HepG2 (cell line): ENCODE data around the gene TWF1. TPM values are rescaled to one million over a fixed set of nuclear protein-coding genes. Genes with fewer than 3 reads are reported as not detected.

Source experiments
- ARID2 ChIP-seq: sonication (generic); formaldehyde crosslinking; IDR thresholded peaks from 2 replicates; pipeline ENCODE4 v1.8.1; 2022; ENCODE audit warnings: mild to moderate bottlenecking, missing genetic modification reagents, borderline replicate concordance
- ATF5 ChIP-seq: sonication (generic); formaldehyde crosslinking; IDR thresholded peaks from 2 replicates; pipeline ENCODE4 v1.4.0; 2020; ENCODE audit warnings: mild to moderate bottlenecking, low read depth, missing genetic modification reagents
- CENPBD1 ChIP-seq: sonication (generic); formaldehyde crosslinking; IDR thresholded peaks from 2 replicates; pipeline ENCODE4 v1.8.0; 2022; ENCODE audit warnings: missing genetic modification reagents, low read depth, mild to moderate bottlenecking, borderline replicate concordance
- FOXP1 ChIP-seq, 2 experiments: fragments of 450-650 bp in 1 of 2; IDR thresholded peaks; 2 replicates each; pipeline ENCODE4 v1.6.1; 2017 to 2018; ENCODE audit warnings: antibody characterized with exemption in 1 of 2
- GABPB1 ChIP-seq: IDR thresholded peaks from 2 replicates; pipeline ENCODE4 v1.6.1; 2016; ENCODE audit warnings: mild to moderate bottlenecking, missing genetic modification reagents, moderate library complexity, missing compliant biosample characterization
- HOXA7 ChIP-seq: sonication (generic); formaldehyde crosslinking; IDR thresholded peaks from 2 replicates; pipeline ENCODE4 v1.8.1; 2022; ENCODE audit warnings: mild to moderate bottlenecking, missing genetic modification reagents, moderate library complexity
- RFX5 ChIP-seq: IDR thresholded peaks from 2 replicates; pipeline ENCODE4 v1.6.1; 2011; ENCODE audit warnings: low read depth, low read length, improper control_type of control experiment
- SYNCRIP ChIP-seq: fragments of 200-400 bp; formaldehyde crosslinking; IDR thresholded peaks from 2 replicates; pipeline ENCODE4 v1.6.1; 2018; ENCODE audit warnings: mild to moderate bottlenecking, low read depth, low read length; ENCODE audit not compliant: insufficient read depth
- TIGD3 ChIP-seq: sonication (generic); formaldehyde crosslinking; IDR thresholded peaks from 2 replicates; pipeline ENCODE4 v1.5.1; 2020; ENCODE audit warnings: mild to moderate bottlenecking, missing genetic modification reagents, borderline replicate concordance
- ZBTB39 ChIP-seq: sonication (generic); formaldehyde crosslinking; IDR thresholded peaks from 2 replicates; pipeline ENCODE4 v1.5.0; 2020; ENCODE audit warnings: missing genetic modification reagents
- ZNF430 ChIP-seq: sonication (generic); formaldehyde crosslinking; IDR thresholded peaks from 2 replicates; pipeline ENCODE4 v1.9.0; 2021; ENCODE audit warnings: mild to moderate bottlenecking, missing genetic modification reagents
- ZNF646 ChIP-seq: sonication (generic); formaldehyde crosslinking; IDR thresholded peaks from 2 replicates; pipeline ENCODE4 v1.9.0; 2021; ENCODE audit warnings: mild to moderate bottlenecking, missing genetic modification reagents
- polyA plus RNA-seq, 8 experiments: library from polyadenylated mRNA; depleted of rRNA in 3 of 8; stranded (reverse) in 7 of 8; unstranded in 1 of 8; fragments of >200 nt; fragmentation: Illumina TruSeq in 4 of 8; extraction: Trizol in 4 of 8; gene quantifications; 2 replicates each; pipeline versions ENCODE4 v1.2.1 to v1.2.3, GENCODE V29; 2011 to 2016; ENCODE audit warnings: low read depth in 4 of 8, missing spikeins in 1 of 8, mixed read lengths in 1 of 8; ENCODE audit not compliant: insufficient read depth in 1 of 8
- total RNA-seq, 5 experiments: library from RNA; depleted of rRNA; stranded (reverse); fragments of >200 nt; fragmentation: Illumina TruSeq; extraction: Trizol; gene quantifications; 2 replicates each; pipeline ENCODE4 v1.2.3, GENCODE V29; 2016; ENCODE audit warnings: low read depth in 1 of 5

The TWF1 gene
- total and polyA plus RNA-seq, 2 of the 13 experiments (the other 11 are each of a cell fraction or from before 2014, with no cell fraction given) = 32.3 to 85.5 TPM

- no peak for TF ChIP-seq ATF5 (CRISPR knock-in tag)
- no peak for TF ChIP-seq HOXA7 (CRISPR knock-in tag)
- TF ChIP-seq ZNF646 (CRISPR knock-in tag) = peak; percentile 26; the same call in 1 of the 2 replicates
- no peak for TF ChIP-seq GABPB1 (CRISPR knock-in tag)
- no peak for TF ChIP-seq ZBTB39 (CRISPR knock-in tag)
- TF ChIP-seq ZNF430 = no peak
- 0 out of 2 replicates have a peak, but pooled peaks have one; percentile 14 for TF ChIP-seq FOXP1 (IDR thresholded peaks at IDR 0.05)
- no peak for TF ChIP-seq FOXP1 (CRISPR knock-in tag; IDR thresholded peaks at IDR 0.05)
- 0 out of 2 replicates have a peak, but pooled peaks have one; percentile 9 for TF ChIP-seq ARID2 (CRISPR knock-in tag)
- no peak for TF ChIP-seq TIGD3 (CRISPR knock-in tag)
- no peak for TF ChIP-seq SYNCRIP
- TF ChIP-seq CENPBD1 (CRISPR knock-in tag) = no peak
- TF ChIP-seq RFX5 = no peak
Measured at GRCh38 chr12:43836475-43836989, 30.4 kb upstream of the TWF1 start (continued).
